CD4-positive, alpha-beta T cell treated with Interleukin-6 for 4 hours (primary cell): ENCODE data around the gene TYROBP.
"Not testable (repeated sequence)": the region's sequence is repeated elsewhere in the genome, so short reads cannot be mapped to it uniquely, and the experiment has no call there.

ENCODE experiments used
- DNase-seq: peaks from one replicate; pipeline ENCODE4 v3.0.0-alpha.2; 2020; ENCODE audit warnings: mixed read lengths

The TYROBP gene

GRCh38 chr19:35908010-35908441, at the start of gene TYROBP:
Gene TYROBP, minus strand, starts transcription at chr19:35908295. Its CDS starts 67 bp downstream, at chr19:35908228.
- DNase-seq: no peak

GRCh38 chr19:35957411-35957810, 49.3 kb upstream of the TYROBP start:
- not testable (repeated sequence) for DNase-seq

DNA sequence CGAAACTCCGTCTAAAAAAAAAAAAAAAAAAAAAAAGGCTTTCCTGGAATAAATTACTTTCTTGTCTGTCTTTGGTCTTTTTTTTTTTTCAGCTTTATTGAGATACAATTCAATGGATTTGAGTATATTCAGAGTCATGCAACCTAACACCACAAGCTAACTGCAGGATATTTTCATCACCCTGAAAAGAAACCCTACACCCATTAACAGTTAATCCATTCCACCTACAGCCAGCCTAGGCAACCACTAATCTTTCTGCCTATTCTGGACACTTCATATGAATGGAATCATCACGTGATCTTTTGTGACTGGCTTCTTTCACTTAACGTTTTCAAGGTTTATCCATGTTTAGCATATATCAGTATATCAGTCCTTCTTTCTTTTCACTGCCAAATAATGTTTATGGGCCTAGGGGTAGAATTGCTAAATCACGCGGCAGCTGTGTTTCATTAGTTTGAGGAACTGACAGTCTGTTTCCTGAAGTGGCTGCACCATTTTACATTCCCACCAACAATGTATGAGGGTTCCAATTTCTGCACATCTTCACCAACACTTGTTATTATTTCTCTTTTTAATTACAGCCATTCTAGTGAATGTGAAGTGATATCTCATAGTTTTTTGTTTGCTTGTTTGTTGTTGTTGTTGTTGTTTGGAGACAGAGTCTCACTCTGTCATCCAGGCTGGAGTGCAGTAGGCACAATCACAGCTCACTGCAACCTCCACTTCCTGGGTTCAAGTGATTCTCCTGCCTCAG, 48.0 kb upstream of the TYROBP start:
- no peak for DNase-seq

DNA sequence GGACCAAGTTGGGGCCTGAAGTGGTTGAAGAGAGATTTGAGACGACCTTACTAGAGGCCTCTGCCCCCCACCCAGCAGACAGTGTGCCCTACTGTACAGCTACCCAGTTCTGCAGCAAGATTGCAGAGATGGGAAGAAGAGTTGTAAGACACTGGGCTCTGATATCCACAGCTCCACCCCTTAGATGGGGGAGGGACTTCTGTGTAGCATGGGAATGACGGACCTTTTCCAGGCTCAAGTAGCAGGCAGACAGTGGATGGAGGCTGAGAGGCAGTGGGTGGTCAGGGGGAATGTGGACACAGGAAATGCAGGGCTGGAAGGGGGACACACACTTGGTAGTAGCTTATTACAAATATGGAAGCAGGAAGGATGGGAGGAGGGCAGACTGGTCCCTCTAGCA, 41.0 kb upstream of the TYROBP start:
- DNase-seq: no peak

GRCh38 chr19:35946203-35946602, 38.1 kb upstream of the TYROBP start:
- DNase-seq: no peak

DNA sequence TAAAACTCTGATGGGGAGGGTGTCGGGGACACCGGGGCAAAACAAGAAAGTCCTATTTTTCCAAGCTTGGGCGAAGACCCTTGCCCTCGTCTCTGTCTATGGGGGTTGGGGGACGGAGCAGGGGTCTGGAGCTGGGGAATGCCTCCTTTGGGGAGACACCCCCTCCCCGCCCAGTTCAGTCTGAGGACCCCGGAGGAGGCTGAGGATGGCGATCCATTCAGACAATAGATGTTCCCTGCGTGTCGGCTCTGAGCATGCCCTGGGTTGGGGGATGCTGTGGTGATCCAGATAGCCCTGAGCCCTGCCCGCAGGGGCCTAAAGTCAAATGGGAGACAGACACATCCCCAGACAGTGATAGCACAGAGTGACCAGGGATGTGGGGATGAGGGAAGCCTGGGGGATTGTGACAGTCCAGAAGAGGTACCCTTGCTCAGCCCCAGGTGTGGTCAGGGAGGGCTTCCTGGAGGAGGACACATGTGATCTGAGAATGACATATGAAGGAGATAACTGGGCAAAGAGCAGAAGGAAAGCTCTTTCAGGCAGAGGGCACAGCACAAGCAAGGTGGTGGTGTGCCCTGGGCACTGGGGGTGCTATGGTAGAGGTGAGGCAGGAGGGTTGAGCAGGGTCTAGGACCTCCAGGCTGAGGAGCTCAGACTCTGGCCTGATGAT, 37.2 kb upstream of the TYROBP start:
- no peak for DNase-seq

- no peak for DNase-seq
Measured at GRCh38 chr19:35944556-35944955, 36.5 kb upstream of the TYROBP start.

DNA sequence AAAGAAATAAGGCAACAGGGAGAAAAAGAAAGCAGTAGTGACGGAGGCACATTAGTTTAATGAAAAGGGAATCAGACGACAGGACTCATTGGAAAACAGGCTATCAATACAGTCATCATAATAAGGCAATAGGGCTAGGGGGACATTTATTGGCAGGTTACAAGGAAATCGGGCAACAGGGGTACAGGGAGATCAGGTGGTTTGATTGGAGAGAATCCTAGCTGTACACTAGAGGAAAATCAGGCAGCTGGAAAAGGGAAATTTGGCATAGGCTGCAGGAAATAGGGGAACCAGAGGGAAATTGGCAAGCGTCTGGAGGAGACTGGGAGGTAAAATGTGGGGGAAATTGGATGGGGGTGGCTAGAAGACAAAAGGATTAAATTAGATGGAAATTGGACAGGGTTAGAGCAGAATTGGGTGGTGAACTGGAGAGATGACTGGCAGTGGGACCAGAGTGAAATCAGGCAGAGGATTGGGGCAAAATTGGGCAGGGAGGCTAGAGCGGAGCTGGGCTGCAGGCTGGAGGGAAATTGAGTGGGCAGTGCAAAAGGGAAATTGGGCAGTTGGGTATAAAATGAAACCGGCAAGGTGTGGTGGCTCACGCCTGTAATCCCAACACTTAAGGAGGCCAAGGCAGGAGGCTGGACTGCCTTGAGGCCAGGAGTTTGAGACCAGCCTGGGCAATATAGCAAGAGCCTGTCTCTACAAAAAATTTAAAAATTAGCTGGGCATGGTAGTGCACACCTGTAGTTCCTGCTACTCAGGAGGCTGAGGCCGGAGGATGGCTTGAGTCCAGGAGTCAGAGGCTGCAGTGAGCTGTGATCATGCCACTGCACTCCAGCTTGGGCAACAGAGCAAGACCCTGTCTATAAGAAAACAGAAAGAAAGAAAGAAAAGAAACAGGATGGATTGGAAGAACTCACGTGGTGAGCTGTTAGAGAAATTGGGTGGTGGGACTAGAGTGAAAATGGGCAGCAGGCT, 35.5 kb upstream of the TYROBP start:
- DNase-seq: no peak

GRCh38 chr19:35942235-35942634, 34.1 kb upstream of the TYROBP start:
- no peak for DNase-seq

DNA sequence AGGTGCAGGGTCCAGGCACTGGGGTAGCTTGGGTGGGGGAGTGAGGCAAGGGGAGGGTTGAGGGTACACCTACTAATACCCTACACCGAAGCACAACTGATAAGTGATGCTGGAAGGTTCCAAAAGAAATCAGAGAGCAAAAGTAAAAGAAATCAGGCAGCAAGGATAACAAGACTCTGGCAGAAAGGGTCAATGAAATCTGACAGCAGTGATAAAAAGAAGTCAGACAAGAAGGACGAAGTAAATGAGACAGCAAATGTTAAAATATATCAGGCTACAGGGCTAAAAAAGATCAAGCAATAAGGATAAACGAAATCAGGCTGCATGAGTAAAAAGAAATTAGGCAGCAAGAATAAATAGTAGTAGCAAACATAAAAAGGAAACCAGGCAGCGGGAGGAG, 32.7 kb upstream of the TYROBP start:
- no peak for DNase-seq

GRCh38 chr19:35940078-35940775, 32.1 kb upstream of the TYROBP start:
- DNase-seq: no peak

DNA sequence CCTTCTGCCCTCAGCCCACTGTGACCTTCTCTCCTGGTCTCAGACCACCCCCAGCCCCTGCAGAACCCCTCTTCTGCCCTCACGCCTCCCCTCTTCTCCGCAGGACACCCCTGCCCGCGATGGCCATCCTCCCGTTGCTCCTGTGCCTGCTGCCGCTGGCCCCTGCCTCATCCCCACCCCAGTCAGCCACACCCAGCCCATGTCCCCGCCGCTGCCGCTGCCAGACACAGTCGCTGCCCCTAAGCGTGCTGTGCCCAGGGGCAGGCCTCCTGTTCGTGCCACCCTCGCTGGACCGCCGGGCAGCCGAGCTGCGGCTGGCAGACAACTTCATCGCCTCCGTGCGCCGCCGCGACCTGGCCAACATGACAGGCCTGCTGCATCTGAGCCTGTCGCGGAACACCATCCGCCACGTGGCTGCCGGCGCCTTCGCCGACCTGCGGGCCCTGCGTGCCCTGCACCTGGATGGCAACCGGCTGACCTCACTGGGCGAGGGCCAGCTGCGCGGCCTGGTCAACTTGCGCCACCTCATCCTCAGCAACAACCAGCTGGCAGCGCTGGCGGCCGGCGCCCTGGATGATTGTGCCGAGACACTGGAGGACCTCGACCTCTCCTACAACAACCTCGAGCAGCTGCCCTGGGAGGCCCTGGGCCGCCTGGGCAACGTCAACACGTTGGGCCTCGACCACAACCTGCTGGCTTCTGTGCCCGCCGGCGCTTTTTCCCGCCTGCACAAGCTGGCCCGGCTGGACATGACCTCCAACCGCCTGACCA, 31.4 kb upstream of the TYROBP start:
- DNase-seq: no peak

DNA sequence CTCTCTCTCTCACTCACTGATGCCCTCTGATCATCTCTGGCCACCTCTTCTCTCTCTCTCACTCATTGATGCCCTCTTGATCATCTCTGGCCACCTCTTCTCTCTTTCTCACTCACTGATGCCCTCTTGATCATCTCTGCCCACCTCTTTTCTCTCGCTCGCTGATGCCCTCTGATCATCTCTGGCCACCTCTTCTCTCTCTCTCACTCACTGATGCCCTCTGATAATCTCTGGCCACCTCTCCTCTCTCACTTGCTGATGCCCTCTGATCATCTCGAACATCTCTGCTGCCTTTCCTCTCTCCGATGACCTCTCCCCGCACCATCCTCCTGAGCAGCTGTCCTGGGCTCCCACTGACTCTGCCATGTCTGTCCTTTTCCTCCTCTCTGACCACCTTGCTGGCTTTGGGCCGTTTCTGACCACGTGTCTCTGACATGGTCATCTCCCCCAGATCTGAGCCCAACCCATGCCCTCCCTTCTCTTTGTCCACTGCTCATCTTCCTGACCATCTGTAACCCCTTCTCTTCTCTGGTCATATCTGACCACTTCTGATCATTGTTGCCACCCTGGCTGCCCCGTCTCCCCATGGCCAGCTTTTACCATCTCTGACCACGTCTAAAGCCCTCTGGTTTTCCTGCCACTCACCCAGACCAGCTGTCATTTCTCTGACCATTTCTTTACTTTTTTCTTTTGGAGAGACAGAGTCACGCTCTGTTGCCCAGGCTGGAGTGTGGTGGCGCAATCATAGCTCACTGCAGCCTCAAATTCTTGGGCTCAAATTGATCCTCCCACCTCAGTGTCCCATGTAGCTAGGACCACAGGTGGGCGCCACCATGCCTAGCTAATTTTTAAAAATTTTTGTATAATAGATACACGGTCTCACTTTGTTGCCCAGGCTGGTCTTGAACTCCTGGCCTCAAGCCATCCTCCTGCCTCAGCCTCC, 30.5 kb upstream of the TYROBP start:
- no peak for DNase-seq

- no peak for DNase-seq
Measured at GRCh38 chr19:35937345-35938281, 29.5 kb upstream of the TYROBP start.

DNA sequence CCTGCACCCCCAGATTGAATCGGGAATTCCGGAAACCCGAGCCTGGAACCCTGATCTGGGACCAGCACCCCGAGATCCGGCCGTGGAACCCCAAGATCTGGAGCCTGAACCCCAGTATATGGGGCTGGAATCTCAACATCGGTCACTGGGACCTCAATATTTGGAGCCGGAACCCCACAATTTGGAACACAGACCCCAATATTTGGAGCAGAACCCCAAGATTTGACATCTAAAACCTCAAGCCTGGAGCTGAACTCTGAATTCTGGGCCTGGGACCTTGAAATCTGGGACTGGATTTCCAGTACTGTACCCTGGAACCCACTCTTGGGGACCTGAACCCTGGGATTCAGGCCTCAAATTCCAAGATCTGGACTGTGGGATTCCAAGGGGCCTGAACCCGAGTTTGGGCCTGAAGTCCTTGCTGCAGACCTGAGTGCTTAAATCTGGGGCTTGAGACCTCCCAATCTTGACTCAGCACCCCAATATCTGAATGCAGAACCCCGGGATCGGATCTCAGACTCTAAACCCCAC, 28.7 kb upstream of the TYROBP start:
- DNase-seq: no peak

GRCh38 chr19:35935911-35936737, 28.0 kb upstream of the TYROBP start, which contains the start of gene LRFN3:
Gene LRFN3, plus strand, starts transcription at chr19:35936374. Its CDS starts 3,052 bp downstream, at chr19:35939426.
- DNase-seq: peak; percentile 75

DNA sequence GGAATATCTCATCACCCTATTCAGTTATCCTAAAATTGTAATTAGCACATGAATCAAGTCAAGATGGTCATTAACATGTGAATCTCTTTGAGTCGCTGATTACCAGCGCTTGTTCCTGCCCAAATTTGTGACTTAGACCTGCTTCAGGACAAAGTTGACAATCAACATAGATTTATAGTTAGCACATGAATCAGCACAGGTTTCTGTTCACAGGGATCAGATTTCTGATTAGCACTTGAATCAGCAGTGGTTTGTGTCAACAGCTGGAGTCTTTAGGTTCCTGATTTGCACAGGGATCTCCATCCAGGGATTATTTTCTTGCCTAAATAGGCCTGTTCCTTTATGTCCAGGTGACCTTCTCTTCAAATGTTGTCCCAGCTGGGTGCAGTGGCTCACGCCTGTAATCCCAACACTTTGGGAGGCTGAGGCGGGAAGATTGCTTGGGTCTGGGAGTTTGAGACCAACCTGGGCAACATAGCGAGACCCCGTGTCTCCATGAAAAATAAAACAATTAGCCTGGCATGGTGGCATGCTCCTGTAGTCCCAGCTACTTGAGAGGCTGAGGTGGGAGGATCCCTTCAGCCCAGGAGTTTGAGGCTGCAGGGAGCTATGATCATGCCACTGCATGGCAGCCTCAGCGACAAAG, 24.3 kb upstream of the TYROBP start:
- no peak for DNase-seq

- no peak for DNase-seq
Measured at GRCh38 chr19:35931874-35932202, 23.7 kb upstream of the TYROBP start.
